GM12875 (cell line): ENCODE results near the gene PAWR.
"Not testable (repeated sequence)": the region's sequence is repeated elsewhere in the genome, so short reads cannot be mapped to it uniquely, and the experiment has no call there.

Experiments used
- H3K4me3 ChIP-seq: one replicate; pipeline ENCODE4 v1.5.1; 2011; ENCODE audit warnings: low read depth, low read length, control low read depth
- TF ChIP-seq, protein P1 (sequence below): IDR thresholded peaks from 2 replicates; pipeline ENCODE4 v1.5.1; 2011; ENCODE audit warnings: low read depth, mild to moderate bottlenecking, control low read depth, inconsistent platforms, low read length, moderate library complexity, borderline replicate concordance; ENCODE audit not compliant: insufficient read depth

The PAWR gene

DNA sequence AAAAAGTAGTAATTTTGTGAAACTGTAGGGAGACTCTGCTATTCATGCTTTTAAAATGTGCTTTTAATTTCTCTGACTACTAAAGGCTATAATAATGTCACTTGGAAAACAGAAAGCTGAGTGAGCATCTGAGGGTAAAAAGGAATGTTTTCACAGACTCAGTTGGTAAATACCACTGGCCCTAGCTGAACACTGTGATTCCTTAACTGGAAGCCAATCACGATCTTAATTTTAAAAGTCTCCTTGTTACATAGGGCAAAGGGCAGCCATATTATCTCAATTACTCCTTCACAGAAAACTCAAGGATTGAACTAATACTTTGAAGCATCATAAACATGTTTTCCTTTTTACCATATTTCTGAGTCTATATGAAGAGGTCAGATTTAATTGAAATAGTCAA lies 41.9 kb downstream of the PAWR start:
- no peak overlapping the region for H3K4me3 ChIP-seq
- TF ChIP-seq, protein P1, sequence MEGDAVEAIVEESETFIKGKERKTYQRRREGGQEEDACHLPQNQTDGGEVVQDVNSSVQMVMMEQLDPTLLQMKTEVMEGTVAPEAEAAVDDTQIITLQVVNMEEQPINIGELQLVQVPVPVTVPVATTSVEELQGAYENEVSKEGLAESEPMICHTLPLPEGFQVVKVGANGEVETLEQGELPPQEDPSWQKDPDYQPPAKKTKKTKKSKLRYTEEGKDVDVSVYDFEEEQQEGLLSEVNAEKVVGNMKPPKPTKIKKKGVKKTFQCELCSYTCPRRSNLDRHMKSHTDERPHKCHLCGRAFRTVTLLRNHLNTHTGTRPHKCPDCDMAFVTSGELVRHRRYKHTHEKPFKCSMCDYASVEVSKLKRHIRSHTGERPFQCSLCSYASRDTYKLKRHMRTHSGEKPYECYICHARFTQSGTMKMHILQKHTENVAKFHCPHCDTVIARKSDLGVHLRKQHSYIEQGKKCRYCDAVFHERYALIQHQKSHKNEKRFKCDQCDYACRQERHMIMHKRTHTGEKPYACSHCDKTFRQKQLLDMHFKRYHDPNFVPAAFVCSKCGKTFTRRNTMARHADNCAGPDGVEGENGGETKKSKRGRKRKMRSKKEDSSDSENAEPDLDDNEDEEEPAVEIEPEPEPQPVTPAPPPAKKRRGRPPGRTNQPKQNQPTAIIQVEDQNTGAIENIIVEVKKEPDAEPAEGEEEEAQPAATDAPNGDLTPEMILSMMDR, result no peak

DNA sequence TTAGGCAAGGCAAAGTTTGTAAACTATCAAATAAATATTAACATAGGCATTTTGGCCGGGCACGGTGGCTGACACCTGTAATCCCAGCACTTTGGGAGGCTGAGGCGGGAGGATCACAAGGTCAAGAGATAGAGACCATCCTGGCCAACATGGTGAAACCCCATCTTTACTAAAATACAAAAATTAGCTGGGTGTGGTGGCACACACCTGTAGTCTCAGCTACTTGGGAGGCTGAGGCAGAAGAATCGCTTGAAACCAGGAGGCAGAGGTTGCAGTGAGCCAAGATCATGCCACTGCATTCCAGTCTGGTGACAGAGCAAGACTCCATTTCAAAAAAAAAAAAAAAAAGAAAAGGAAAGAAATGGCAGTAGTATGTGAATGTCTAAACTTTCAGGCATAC lies 43.9 kb downstream of the PAWR start:
- H3K4me3 ChIP-seq, result not testable (repeated sequence)

DNA sequence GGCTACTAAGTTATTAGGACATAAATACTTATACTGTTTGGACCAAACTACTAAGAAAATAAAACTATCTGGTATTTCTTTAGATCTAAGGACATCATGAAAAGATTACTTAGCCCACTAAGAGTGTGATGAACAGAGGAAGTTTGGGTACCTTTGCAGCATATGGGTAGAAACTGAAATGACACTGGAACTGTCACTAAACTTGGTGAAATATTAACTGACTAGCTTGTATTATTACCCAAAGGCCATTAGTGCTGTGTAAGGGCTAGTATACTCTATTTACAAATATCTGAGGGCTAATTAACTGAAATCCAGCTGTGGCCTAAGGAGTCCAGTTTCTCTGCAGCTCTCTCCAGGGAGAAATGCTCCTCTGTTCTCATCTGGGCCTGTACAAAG lies 45.5 kb downstream of the PAWR start:
- TF ChIP-seq, protein P1, result no peak
- no peak overlapping the region for H3K4me3 ChIP-seq

DNA sequence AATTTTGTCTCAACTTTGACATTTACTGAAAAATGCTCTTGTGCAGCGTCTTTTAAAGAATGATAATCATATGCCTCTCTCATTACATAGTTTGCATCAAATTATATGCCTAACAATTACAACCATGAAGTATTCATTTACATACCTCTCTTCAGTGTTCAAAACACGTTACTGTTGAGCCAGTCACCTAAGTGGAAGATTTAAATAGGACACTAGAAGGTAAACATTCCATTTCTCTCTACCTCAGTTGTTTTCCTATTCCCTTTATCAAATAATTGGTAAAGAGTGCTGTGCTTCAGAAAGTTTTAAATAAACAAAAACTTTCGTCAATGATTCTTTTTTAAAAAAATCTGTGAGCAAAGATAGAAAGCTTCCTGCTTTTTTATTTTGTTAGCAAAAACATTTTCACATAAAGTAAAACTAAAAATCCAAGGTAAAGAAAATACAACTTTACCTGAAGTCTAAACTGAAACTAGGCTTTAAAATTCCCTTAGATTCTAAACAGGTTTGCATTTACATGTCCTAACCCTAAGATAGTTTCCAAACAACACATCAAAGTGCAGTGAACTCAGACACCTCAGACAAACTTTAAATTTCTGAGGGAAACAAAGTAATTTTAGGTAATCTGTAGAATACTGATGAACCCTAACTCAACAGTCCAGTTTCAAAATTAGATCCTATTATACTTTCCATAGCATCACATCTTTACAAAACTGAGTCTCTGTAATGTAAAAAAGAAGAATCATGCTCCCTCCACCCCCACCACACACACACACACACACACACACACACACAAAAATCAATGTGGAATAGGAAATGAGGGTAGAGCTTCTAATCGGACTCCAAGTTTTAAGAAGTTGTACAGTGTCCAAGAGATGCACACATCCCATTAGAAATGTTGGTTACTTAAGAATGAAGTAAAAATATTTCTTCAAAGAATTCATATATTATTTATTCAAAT lies 46.2 kb downstream of the PAWR start:
- TF ChIP-seq, protein P1, result no peak
- no peak overlapping the region for H3K4me3 ChIP-seq

DNA sequence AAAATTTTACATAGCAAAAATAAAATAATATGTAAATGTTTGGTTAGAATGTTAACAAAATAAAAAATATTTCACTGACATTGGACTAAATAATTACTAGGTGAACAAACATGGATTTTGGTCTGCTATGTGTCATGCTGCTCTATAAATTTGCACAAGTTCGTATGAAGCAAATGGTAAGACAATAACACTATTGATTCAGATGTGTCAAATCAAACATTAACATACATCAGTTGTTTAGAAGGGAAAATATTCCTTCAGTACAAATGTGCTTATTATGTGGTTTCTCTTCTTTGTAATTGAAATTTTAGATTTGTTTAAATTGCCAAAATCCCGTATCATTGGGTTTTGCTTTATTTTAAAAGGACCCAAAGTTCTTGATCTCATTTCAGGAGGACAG lies 46.9 kb downstream of the PAWR start:
- no peak overlapping the region for H3K4me3 ChIP-seq
- TF ChIP-seq, protein P1, result no peak

DNA sequence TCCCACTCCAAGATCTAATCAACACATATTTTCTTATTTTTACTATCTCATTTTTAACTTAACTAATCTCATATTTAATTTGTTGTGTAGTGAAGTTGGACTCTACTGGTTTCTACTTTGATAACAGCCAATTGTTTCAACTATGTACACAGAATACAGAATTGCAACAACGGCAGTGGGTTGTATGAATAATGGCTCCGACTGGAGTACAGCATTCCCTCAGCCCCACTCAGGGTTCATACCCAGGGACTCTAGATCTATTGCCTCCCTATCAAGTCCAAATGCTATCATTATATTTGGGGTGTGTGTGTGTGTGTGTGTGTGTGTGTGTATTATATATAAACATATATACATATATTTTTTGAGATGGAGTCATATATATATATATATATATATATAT lies 52.3 kb downstream of the PAWR start:
- TF ChIP-seq, protein P1, result no peak
- no peak overlapping the region for H3K4me3 ChIP-seq

DNA sequence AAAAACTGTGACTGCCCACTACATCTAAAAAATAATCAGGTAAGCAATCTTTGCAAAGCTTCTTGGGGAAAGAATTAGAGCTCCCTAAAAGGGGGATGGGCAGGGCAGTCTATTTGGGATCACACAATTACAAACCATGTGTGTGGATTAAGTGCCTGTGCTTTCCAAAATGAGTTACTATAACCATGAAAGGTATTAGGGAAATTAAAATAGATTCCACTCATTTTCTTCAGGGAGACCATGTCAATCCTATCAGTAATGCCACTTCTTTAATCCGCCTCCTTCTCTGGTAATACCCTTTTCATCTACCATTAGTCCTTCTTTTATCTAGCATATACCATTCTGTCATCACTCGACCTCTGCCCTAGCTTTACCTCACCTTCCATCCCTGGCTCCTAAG lies 53.7 kb downstream of the PAWR start:
- TF ChIP-seq, protein P1, result no peak
- H3K4me3 ChIP-seq, result no peak overlapping the region
